ENCODE measurements around the gene SRC.
"Not testable (repeated sequence)": the region's sequence is repeated elsewhere in the genome, so short reads cannot be mapped to it uniquely, and the experiment has no call there.

Gene SRC

DNA sequence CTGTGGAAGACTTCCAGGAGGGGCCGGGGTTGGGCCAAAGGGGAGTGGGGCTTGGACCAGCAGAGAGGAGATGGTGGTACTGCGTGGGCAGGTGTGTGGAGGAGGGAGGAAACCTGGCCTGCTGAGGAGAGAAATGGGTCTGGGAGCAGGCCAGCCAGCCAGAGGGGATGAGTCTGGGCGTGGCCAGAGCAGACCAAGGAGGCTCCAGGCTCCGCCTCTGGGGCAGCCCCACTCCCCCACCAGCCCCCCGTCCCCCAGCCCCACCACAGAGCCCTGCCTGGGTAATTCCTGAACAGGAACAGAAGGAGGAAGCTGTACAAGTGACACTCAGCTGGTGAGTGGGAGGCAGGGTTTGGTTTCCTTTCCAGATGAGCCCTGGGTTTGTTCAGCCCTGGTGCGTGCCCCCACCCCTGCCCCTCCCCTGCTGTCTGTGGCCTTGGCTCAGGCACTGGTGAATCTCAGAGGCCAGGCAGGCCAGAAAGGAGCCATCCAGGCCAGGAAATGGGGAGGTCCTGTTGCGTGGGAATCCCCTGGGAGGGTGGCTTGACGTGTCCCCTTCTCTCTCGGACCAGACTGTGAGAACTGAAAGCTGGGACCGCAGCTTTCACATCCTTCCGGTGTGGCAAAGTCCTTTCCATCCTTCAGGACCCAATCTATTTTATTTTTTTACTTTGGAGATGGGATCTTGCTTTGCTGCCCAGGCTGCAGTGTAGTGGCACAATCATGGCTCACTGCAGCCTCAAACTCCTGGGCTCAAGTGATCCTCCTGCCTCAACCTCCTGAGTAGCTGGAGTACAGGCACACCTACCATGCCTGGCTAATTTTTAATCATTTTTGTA, 9.4 kb upstream of the SRC start:
- peak in 1 of 2 donors; percentile 27 for DNase-seq (ENCODE audit: low read depth in 1 of 2, low spot score in 1 of 2)

DNA sequence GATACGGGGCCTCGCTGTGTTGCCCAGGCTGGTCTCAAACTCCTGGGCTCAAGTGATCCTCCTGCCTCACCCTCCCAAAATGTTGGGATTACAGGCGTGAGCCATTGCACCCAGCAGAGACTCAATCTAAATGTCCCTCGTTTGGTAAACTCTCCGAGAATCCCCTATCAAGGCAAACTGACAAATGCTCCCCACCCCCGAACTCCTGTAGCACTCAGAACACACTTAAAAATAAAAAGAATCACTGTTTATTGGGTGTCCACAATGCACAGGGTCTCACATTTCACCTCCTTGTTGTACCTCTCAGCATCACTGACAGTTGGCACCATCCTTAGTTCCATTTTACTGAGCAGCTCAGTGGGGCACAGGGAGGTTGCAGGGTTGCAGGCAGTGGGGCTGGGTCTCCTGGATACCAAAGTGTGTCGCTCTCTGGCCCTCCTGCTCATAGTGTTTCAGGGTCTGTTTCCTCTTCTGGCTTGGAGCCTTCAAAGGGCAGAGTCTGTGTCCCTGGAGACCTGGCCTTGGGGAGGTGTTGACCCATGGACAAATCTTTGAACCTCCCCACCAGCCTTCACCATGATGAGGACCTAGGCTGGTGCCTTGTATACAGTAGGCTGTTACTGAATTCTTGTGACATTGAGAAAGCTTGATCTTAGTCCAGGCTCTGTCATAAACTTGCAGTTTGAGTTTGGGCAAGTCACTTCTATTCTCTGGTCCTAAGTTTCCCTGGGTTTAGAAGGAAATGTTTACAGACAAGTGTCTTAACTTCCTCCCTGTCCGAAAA, 8.5 kb upstream of the SRC start:
- no peak for DNase-seq (ENCODE audit: low read depth in 1 of 2, low spot score in 1 of 2)

- DNase-seq (ENCODE audit: low read depth in 1 of 2, low spot score in 1 of 2) = not testable (repeated sequence)
Measured at GRCh38 chr20:37338380-37338779, 7.6 kb upstream of the SRC start.

DNA sequence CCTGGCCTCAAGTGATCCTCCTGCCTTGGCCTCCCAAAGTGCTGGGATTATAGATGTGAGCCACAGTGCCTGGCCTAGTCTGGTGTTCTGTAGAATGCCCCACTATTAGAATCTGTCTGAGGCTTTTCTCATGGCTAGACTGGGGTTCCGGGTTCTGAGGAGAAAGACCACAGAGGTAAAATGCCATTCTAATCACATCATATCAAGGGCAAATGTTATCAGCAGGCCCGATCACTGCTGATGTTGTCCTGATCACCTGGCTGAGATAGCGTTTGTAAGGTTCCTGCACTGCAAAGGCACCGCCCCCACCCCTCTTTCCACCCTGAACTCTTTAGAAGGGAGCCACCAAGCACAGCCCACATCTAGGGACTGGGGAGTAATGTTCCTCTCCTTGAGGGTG, 6.7 kb upstream of the SRC start:
- no peak for DNase-seq (ENCODE audit: low read depth in 1 of 2, low spot score in 1 of 2)

GRCh38 chr20:37339764-37340109, 6.2 kb upstream of the SRC start:
- DNase-seq (ENCODE audit: low read depth in 1 of 2, low spot score in 1 of 2) = not testable (repeated sequence)

GRCh38 chr20:37340998-37341397, 4.9 kb upstream of the SRC start:
- no peak for DNase-seq (ENCODE audit: low read depth in 1 of 2, low spot score in 1 of 2)

DNA sequence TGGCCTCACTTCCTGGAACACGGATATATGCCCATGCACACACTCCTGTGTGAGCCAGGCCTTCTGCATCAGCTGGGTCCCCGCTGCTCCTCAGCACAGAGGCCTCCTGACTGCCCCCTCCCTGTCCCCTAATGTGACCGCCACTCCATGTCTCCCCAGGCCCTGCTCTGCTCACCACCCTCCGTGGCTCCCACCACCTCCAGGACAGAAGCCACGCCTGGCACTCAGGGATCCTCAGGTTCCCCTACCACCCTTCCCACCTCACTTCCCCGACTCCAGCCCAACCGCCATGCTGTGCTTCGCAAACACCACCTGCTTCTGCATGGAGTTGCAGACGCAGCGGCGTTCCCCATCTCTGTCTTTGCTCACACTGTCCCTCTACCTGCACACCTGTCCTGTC, 4.3 kb upstream of the SRC start:
- no peak for DNase-seq (ENCODE audit: low read depth in 1 of 2, low spot score in 1 of 2)

DNA sequence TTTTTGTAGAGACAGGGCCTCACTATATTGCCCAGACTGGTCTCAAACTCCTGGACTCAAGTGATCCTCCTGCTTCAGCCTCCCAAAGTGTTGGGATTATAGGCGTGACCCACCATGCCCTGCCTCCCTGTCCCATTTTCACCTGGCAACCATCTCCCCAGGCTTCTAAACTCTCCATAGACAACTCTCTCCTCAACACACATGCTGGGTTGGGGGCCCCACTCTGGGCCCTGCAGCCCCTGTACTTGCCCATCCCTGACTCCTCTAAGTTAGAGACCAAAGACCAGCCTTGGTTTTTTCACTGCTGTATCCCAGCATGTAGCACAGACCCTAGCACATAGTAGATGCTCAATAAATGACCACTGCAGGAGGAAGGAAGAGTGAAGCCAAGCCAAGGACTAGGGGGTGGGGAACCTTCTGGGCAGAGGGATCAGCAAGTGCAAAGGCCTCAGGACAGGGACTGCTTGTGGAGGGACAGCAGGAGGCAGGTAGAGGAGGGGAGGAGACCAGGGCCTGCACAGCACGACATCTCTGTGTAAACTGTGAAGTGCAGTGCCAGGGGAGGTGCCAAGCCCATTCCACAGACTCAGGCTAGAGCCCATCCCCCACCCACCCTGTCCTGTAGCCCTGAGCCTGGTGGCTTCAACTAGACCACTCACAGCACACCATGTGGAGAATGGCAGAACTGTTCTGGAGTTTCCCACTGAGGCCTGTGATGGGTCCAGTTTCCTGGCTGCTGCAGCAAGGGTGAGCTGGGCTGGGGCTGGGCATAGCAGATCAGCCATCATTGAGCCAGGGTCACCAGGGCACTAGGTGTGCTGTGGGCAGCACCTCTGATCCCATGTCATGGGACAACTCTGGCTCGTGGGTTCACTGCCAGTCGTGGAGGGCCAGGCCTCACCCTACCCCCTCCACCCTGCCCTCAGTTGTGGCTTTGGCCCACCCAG, 3.4 kb upstream of the SRC start:
- DNase-seq (ENCODE audit: low read depth in 1 of 2, low spot score in 1 of 2) = no peak

GRCh38 chr20:37343212-37343993, 2.5 kb upstream of the SRC start:
- no peak for DNase-seq (ENCODE audit: low read depth in 1 of 2, low spot score in 1 of 2)

DNA sequence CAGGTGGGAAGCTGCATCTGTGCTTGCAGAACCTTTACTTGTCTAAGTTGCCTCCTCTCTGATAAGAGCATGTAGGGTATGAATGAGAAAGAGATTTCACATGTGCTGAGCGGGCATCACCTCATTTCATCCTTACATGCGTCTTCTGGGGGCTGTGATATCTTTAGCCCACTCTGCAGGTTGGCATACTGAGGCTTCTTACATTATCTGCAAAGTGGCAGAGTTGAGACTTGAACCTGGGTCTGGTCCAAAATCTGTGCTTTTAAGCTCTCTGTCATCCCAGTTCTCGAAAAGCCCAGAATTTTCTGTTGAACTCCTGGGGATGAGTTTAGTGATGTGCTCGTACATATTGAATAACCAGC, 2.0 kb upstream of the SRC start:
- no peak for DNase-seq (ENCODE audit: low read depth in 1 of 2, low spot score in 1 of 2)

- DNase-seq (ENCODE audit: low read depth in 1 of 2, low spot score in 1 of 2) = no peak
Measured at GRCh38 chr20:37344506-37345338, 1.2 kb upstream of the SRC start.

DNA sequence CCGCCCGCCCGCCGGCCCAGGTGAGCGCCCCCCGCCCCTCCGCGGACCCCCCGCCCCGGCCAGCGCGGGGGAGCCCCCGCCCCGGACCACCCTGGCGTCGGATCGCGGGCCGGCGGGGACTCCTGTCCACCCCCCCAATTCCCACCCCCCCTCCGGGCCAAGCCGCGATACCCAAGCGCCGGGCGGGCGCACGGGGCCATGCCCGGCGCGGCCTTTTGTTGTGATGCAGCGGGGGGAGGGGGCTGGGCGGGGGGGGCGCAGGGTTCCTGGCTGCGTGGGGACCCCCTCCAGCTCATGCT, 245 bp downstream of the SRC start:
- no peak for DNase-seq (ENCODE audit: low read depth in 1 of 2, low spot score in 1 of 2)

DNA sequence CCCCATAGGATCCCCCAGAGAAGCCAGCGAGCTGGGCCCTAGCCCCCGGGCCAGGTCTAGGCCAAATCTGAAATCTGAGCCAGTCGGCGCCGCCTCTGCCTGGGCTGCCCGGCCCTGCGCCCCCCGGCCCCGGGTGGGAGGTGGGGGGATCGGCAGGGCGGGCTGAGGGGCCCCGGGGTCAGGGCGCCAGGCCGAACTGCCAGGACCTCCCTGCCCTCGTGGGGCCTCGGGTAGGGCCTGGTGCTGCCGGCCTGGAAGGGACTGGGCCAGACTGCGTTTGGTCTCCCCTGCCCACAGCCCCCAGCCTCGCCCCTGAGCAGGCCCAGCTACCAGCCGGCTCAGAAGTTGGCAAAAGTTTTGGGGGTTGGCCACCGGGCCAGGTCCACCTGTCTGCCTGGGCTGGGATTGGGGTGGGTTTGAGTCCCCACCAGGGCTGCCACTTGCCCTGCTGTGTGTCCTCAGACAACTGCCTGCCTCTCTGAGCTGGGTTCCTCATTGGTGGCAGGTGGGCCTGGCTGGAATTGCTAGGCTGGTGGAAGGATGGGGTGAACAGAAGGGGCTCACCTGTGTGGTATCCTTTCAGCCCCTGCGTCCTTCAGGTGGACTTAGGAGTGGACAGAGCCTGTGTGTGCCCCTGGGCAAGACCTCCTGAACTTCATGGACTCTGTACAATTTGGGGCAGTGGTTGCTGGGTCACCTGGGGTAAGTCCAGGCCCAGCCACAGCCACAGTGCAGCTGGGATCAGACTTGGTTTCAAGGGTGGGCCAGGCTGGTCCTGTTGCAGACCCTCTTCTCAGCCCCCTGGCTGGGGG, 801 bp downstream of the SRC start:
- no peak for DNase-seq (ENCODE audit: low read depth in 1 of 2, low spot score in 1 of 2)

DNA sequence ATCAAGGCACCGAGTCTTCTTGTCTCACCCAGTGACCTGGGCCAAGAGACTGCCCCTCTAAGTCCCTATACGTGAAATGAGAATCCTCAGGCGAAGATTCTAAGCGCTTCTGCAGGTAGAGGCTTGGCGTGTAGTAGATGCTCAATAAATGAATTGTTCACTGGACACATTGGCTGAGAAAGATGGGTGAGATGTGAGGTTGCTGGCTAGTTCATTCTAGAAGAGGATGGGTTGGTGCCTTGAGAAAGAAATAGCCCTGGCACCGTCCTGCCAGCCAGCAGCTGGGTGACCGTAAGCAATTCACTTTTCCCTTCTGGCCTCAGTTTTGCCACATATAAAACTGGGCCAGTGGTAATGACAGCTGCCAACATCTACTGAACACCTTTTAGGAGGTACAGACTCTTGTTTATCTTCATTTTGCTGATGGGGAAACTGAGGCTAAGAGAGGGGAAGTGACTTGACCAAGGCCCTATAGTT, 1.4 kb downstream of the SRC start:
- no peak for DNase-seq (ENCODE audit: low read depth in 1 of 2, low spot score in 1 of 2)

- peak in 1 of 2 donors; percentile 9 for DNase-seq (ENCODE audit: low read depth in 1 of 2, low spot score in 1 of 2)
Measured at GRCh38 chr20:37347891-37348791, 2.2 kb downstream of the SRC start.

- no peak for DNase-seq (ENCODE audit: low read depth in 1 of 2, low spot score in 1 of 2)
Measured at GRCh38 chr20:37348792-37349516, 3.0 kb downstream of the SRC start.

All from activated CD4-positive, alpha-beta T cell treated with anti-CD3 and anti-CD28 coated beads, Interleukin-2, amount 50 U/mL, for 24 hours (primary cell).